Measurements from ENCODE around the gene LENG1. TPM values are rescaled to one million over a fixed set of nuclear protein-coding genes. Genes with fewer than 3 reads are reported as not detected.
A peak's percentile ranks its signal among the peaks of the same experiment; 100 is the strongest.

Gene LENG1
- total RNA-seq, 1 experiment from 2014 or later = 7.6 TPM

DNA sequence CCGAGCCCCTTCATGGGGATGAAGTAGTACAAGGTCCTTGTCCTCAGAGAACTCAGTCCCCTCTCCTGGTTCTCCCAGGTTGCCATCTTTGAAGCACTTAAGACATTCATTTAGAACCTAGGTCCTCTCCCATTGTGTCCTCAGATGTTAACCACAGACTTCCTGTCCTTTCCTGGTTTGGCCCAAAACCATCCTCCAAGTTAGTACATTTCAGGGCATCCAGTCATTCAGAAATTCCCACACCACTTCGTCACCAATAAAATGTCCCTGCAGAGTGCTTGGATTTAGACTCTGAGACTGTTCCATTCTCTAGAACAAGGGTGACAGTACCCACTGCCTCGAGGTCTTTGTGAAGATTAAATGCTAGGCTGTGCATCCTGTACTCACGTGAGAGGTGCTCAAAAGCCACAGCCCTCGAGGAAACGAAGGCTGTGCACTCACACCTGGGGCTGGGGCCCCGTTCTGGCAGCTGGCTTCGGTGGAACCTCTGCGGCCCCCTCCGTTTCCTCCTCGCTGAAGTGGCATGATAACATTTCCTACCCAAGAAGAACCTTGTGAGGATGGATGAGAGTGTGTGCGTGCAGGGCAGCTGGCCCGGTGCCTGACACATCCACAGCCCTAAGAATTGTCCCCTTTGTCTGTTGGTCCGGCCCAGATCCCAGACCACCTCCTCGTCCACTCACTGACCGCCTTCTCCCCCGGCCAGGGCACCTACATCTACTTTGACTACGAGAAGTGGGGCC lies 4.7 kb downstream of the LENG1 start:
- ChIA-PET POLR2A (no interaction called here), RAD21 (ENCODE audit: low non-redundant PET in 1 of 2, low total read pairs in 2 of 2, uncharacterized antibody in 2 of 2, unreplicated experiment in 2 of 2) (no interaction called here), CTCF (no interaction called here)
- Histone ChIP-seq H3K27me3 (ENCODE audit: insufficient read depth, low read length) (no peaks in the 10 kb centered on the region), H2AFZ (ENCODE audit: low read depth, low read length, poor library complexity, severe bottlenecking) (no peak overlapping the region), H3K4me3 (replicated peaks in 1 of 2; ENCODE audit: low read depth in 1 of 2, low read length in 2 of 2) (no peak overlapping the region), H3K79me2 (ENCODE audit: insufficient read depth, low read length) (peaks cover 8% of the 10 kb centered on the region), H3K9me2 (ENCODE audit: insufficient read depth) (no peaks in the 10 kb centered on the region), H3K9me3 (ENCODE audit: control insufficient read depth in 1 of 2, insufficient read depth in 1 of 2, low read depth in 1 of 2, low read length in 2 of 2) (no peaks in the 10 kb centered on the region), H3K4me1 (ENCODE audit: control insufficient read depth in 1 of 2, insufficient read depth in 2 of 2, low read length in 2 of 2) (peaks cover 7 to 13% of the 10 kb centered on the region in 2 experiments), H3K9ac (ENCODE audit: low read length) (no peak overlapping the region), H3K4me2 (ENCODE audit: low read length) (no peak overlapping the region), H3K36me3 (ENCODE audit: control insufficient read depth in 1 of 2, insufficient read depth in 2 of 2, low read length in 2 of 2) (peaks cover 47 to 59% of the 10 kb centered on the region in 2 experiments; a peak in 3 of 4 replicates), H4K20me1 (ENCODE audit: insufficient read depth) (no peaks in the 10 kb centered on the region), H3K27ac (ENCODE audit: low read depth, low read length) (no peak overlapping the region)
- ATAC-seq = no peak
- BruUV-seq (replicated peaks) = no TSS peak
- TF ChIP-seq, protein P1, sequence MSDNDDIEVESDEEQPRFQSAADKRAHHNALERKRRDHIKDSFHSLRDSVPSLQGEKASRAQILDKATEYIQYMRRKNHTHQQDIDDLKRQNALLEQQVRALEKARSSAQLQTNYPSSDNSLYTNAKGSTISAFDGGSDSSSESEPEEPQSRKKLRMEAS (IDR thresholded peaks at IDR 0.05) = no peak
- TF ChIP-seq SIN3A (IDR thresholded peaks at IDR 0.05; ENCODE audit: low read depth) = peak; percentile 5; the same call in 1 of the 2 replicates
- TF ChIP-seq CEBPB (IDR thresholded peaks at IDR 0.05; ENCODE audit: low read depth) = no peak
- no peak for DNase-seq (ENCODE audit: low read depth, low spot score)
- intact Hi-C loops (cut with micrococcal nuclease) = no loop called here

DNA sequence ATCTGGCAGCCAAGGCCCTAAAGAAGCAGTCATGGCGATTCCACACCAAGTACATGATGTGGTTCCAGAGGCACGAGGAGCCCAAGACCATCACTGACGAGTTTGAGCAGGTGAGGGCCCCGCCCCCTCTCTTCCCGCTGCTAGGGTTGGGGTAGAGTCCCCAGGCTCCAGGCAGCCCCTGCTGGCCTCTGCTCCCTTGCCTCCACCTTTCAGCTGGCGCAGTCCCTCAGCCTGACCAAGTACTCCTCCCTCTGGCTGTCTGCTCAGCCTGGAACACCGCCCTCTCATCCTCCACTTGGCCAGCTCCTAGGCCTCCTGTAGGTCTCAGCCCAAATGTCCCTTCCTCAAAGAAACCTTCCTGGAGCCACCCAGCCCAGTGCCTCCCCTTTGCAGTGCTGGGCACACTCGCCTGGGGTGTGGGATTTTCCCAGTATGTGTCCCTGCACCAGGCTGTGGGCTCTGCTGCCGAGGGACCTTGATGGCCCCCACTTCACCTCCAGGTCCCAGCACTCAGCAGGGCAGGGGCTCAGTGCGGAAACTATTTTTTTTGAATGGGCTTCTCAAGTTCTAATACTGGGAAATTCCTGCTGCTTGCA lies 5.7 kb downstream of the LENG1 start:
- Histone ChIP-seq H3K4me1 (ENCODE audit: control insufficient read depth in 1 of 2, insufficient read depth in 2 of 2, low read length in 2 of 2) (peaks cover 7 to 8% of the 10 kb centered on the region in 2 experiments), H3K9me2 (ENCODE audit: insufficient read depth) (no peaks in the 10 kb centered on the region), H3K4me2 (ENCODE audit: low read length) (no peak overlapping the region), H3K4me3 (replicated peaks in 1 of 2; ENCODE audit: low read depth in 1 of 2, low read length in 2 of 2) (no peak overlapping the region), H2AFZ (ENCODE audit: low read depth, low read length, poor library complexity, severe bottlenecking) (no peak overlapping the region), H3K79me2 (ENCODE audit: insufficient read depth, low read length) (peaks cover 5% of the 10 kb centered on the region), H3K9me3 (ENCODE audit: control insufficient read depth in 1 of 2, insufficient read depth in 1 of 2, low read depth in 1 of 2, low read length in 2 of 2) (no peaks in the 10 kb centered on the region), H3K27me3 (ENCODE audit: insufficient read depth, low read length) (no peaks in the 10 kb centered on the region), H3K9ac (ENCODE audit: low read length) (no peak overlapping the region), H3K36me3 (ENCODE audit: control insufficient read depth in 1 of 2, insufficient read depth in 2 of 2, low read length in 2 of 2) (peaks cover 53 to 67% of the 10 kb centered on the region in 2 experiments; a peak in 3 of 4 replicates), H4K20me1 (ENCODE audit: insufficient read depth) (no peaks in the 10 kb centered on the region), H3K27ac (ENCODE audit: low read depth, low read length) (no peak overlapping the region)
- no peak for DNase-seq (ENCODE audit: low read depth, low spot score)
- ChIA-PET POLR2A (interaction anchor here (0.9 kb wide), 1 partner anchor 17 kb away, joined by 3 read pairs; the partner anchor contains the start of gene CNOT3), CTCF (no interaction called here), RAD21 (ENCODE audit: low non-redundant PET in 1 of 2, low total read pairs in 2 of 2, uncharacterized antibody in 2 of 2, unreplicated experiment in 2 of 2) (no interaction called here)
- 0 out of 2 replicates have a peak, but pooled peaks have one; percentile 15 for ATAC-seq
- BruUV-seq (replicated peaks) = no TSS peak
- no peak for TF ChIP-seq RAD21 (IDR thresholded peaks at IDR 0.05; ENCODE audit: low read depth)
- intact Hi-C loops (cut with micrococcal nuclease) = no loop called here

Data from HCT116 (cell line).